ENCODE measurements around the gene NTM.

DNA sequence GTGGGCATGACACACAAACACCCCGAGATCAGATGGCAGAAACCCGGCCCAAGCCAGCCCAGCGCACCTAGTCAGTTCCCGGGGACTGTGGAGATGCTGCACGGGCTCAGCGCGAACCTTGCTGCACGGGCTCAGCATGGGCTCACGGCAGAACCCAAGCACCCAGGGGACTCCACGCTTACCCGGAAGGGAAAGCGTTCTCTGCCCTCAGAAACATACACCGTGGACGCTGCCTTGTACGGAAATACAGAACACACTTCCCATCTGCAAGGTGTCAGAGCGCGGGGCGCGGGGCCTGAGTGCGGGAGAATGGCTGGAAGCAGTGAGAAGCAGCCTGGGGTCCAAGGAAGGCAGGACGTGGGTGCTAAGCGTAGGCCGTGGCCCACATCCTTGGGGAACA, 319.9 kb downstream of the NTM start:
- TF ChIP-seq TAF1 (IDR thresholded peaks at IDR 0.05; ENCODE audit: low read depth, low read length) = no peak
- TF ChIP-seq POLR2A (IDR thresholded peaks at IDR 0.05; ENCODE audit: low read depth, low read length) = no peak
- no peak for TF ChIP-seq SPI1 (IDR thresholded peaks at IDR 0.05; ENCODE audit: low read depth, low read length)
- no peak for TF ChIP-seq POLR2AphosphoS5 (IDR thresholded peaks at IDR 0.05; ENCODE audit: low read depth, low read length)
- no peak for TF ChIP-seq POU2F2 (IDR thresholded peaks at IDR 0.05; ENCODE audit: low read depth, low read length)
- no peak for TF ChIP-seq PAX5 (IDR thresholded peaks at IDR 0.05; ENCODE audit: insufficient read depth, low read length, severe bottlenecking)

Data from GM12891 (cell line).